Smooth muscle cell (in vitro differentiated cells): ENCODE results near the gene EXOC3. TPM values are rescaled to one million over a fixed set of nuclear protein-coding genes. Genes with fewer than 3 reads are reported as not detected.

Experiments used
- DNase-seq: peaks from one replicate; lab custom pipeline; 2025; ENCODE audit not compliant: unreplicated experiment; lab: John Stamatoyannopoulos, UW
- H2AFZ ChIP-seq: fragments of 200-600 bp; sonication (generic); 2 replicates; pipeline ENCODE4 v1.6.0; 2016; ENCODE audit warnings: antibody characterized with exemption, low read depth, mild to moderate bottlenecking
- H3F3A ChIP-seq: fragments of 200-600 bp; sonication (generic); 2 replicates; pipeline ENCODE4 v1.6.0; 2017; ENCODE audit warnings: antibody characterized with exemption, low read depth
- H3K27ac ChIP-seq: fragments of 200-600 bp; sonication (generic); 2 replicates; pipeline ENCODE4 v1.5.1; 2016; ENCODE audit warnings: low read depth, mild to moderate bottlenecking
- H3K27me3 ChIP-seq: fragments of 200-600 bp; sonication (generic); 2 replicates; pipeline ENCODE4 v1.6.1; 2016; ENCODE audit warnings: low read depth, mild to moderate bottlenecking
- H3K36me3 ChIP-seq: fragments of 200-600 bp; sonication (generic); 2 replicates; pipeline ENCODE4 v1.5.1; 2016; ENCODE audit warnings: low read depth
- H3K4me1 ChIP-seq: fragments of 200-600 bp; sonication (generic); 2 replicates; pipeline ENCODE4 v1.5.1; 2016; ENCODE audit warnings: low read depth
- H3K4me2 ChIP-seq: fragments of 200-600 bp; sonication (generic); 2 replicates; pipeline ENCODE4 v1.6.0; 2016; ENCODE audit warnings: mild to moderate bottlenecking
- H3K4me3 ChIP-seq: fragments of 200-600 bp; sonication (generic); 2 replicates; pipeline ENCODE4 v1.5.1; 2016; ENCODE audit warnings: mild to moderate bottlenecking
- H3K79me2 ChIP-seq: fragments of 200-600 bp; sonication (generic); 2 replicates; pipeline ENCODE4 v1.6.0; 2016; ENCODE audit warnings: low read depth, mild to moderate bottlenecking
- H3K9ac ChIP-seq: fragments of 200-600 bp; sonication (generic); 2 replicates; pipeline ENCODE4 v1.6.0; 2016; ENCODE audit warnings: low read depth
- H3K9me3 ChIP-seq: fragments of 200-600 bp; sonication (generic); replicated peaks from 2 replicates; pipeline ENCODE4 v1.5.1; 2016; ENCODE audit warnings: low read depth
- H4K20me1 ChIP-seq: fragments of 200-600 bp; sonication (generic); 2 replicates; pipeline ENCODE4 v1.6.0; 2016; ENCODE audit warnings: low read depth
- CTCF ChIP-seq: fragments of 200-600 bp; sonication (generic); IDR thresholded peaks from 2 replicates; pipeline ENCODE4 v1.5.1; 2017; ENCODE audit warnings: borderline replicate concordance, mild to moderate bottlenecking, antibody characterized with exemption; ENCODE audit not compliant: insufficient read depth, poor library complexity, severe bottlenecking
- WGBS: methylation state at CpG from one replicate; pipeline ENCODE4 v1.1.7; 2016; ENCODE audit warnings: low lambda C conversion rate; 5-methylcytosine and 5-hydroxymethylcytosine counted together
- polyA plus RNA-seq: library from polyadenylated mRNA; unstranded; fragments of >200 nt; fragmentation: Nextera tagmentation; extraction: Ambion mirVana; gene quantifications from 2 replicates; pipeline ENCODE4 v1.2.1, GENCODE V29; 2016
- total RNA-seq: library from RNA; depleted of rRNA; stranded (reverse); fragments of >200 nt; gene quantifications from 2 replicates; pipeline ENCODE4 v1.2.3, GENCODE V29; 2014

Gene EXOC3
- total and polyA plus RNA-seq, 2 experiments from 2014 or later = 23.6 to 30.5 TPM

- TF ChIP-seq CTCF = no peak
- H3F3A ChIP-seq = no peaks in the 10 kb centered on the region
- H3K4me2 ChIP-seq = peak overlapping the region; percentile 99
- H3K9ac ChIP-seq = no peak overlapping the region
- H3K36me3 ChIP-seq = no peaks in the 10 kb centered on the region
- H4K20me1 ChIP-seq = peaks cover 26% of the 10 kb centered on the region
- H3K27me3 ChIP-seq = peaks cover 12% of the 10 kb centered on the region
- H3K9me3 ChIP-seq = no peaks in the 10 kb centered on the region
- peaks cover 14% of the 10 kb centered on the region for H3K79me2 ChIP-seq
- H3K4me3 ChIP-seq = no peak overlapping the region
- WGBS = 94% methylated on average over 31 of the region's 31 CpGs
- H3K4me1 ChIP-seq = peaks cover 15% of the 10 kb centered on the region
- no peak overlapping the region for H3K27ac ChIP-seq
- no peak for DNase-seq
- H2AFZ ChIP-seq = no peak overlapping the region
These were observed 28.2 kb downstream of the EXOC3 start for GRCh38 chr5:470961-471749.

DNA sequence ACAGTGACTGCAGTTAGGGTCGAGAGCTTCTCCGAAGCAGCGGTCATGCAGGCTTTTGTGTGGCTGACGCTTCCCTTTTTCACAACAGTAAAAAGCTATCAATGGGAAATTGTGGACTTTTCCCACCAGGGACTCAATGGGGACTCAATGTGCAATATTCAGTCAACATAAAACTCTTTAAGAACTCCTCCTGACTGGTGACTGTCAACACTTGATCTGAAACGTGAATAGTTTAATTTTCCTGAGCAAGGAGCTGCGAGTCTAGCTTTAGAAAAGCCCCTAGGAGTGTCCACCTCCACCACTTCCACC lies 28.7 kb downstream of the EXOC3 start:
- Histone ChIP-seq H2AFZ (no peak overlapping the region), H4K20me1 (peaks cover 32% of the 10 kb centered on the region), H3K27ac (no peak overlapping the region), H3K4me3 (peak overlapping the region; percentile 74), H3K9ac (no peak overlapping the region), H3F3A (no peaks in the 10 kb centered on the region), H3K36me3 (no peaks in the 10 kb centered on the region), H3K79me2 (peaks cover 14% of the 10 kb centered on the region), H3K4me2 (peak overlapping the region; percentile 99), H3K4me1 (peaks cover 15% of the 10 kb centered on the region), H3K9me3 (no peaks in the 10 kb centered on the region), H3K27me3 (peaks cover 12% of the 10 kb centered on the region)
- no peak for DNase-seq
- no peak for TF ChIP-seq CTCF
- WGBS = 92% methylated on average over 6 of the region's 6 CpGs

GRCh38 chr5:472076-472655 lies 29.2 kb downstream of the EXOC3 start:
- 38% methylated on average over 30 of the region's 30 CpGs for WGBS
- no peaks in the 10 kb centered on the region for H3F3A ChIP-seq
- H3K9ac ChIP-seq = peak overlapping the region; percentile 80
- no peak for DNase-seq
- peaks cover 33% of the 10 kb centered on the region for H4K20me1 ChIP-seq
- peak overlapping the region; percentile 99 for H3K4me2 ChIP-seq
- peak overlapping the region; percentile 74 for H3K4me3 ChIP-seq
- H3K27ac ChIP-seq = peak overlapping the region; percentile 45
- no peaks in the 10 kb centered on the region for H3K9me3 ChIP-seq
- TF ChIP-seq CTCF = no peak
- H3K79me2 ChIP-seq = peaks cover 14% of the 10 kb centered on the region
- H3K27me3 ChIP-seq = peaks cover 12% of the 10 kb centered on the region
- peaks cover 15% of the 10 kb centered on the region for H3K4me1 ChIP-seq
- H2AFZ ChIP-seq = no peak overlapping the region
- no peaks in the 10 kb centered on the region for H3K36me3 ChIP-seq
